ENCODE measurements around the gene COL4A2.

GRCh38 chr13:110462091-110462490 is 155.0 kb downstream of the COL4A2 start:
- TF ChIP-seq CTCF (conservative IDR thresholded peaks at IDR 0.05; ENCODE audit: low read length) (no peak), EZH2phosphoT487 (IDR thresholded peaks at IDR 0.05; ENCODE audit: borderline replicate concordance) (no peak)
